Stimulated activated memory B cell treated with anti-CD40 and anti-IgM and Interleukin-4, amounts not matched to agents 10 μg/mL and 1 μg/mL and 100 μg/mL, for 72 hours (primary cell): ENCODE measurements around the gene OXSR1.
"Not testable (repeated sequence)": the region's sequence is repeated elsewhere in the genome, so short reads cannot be mapped to it uniquely, and the experiment has no call there.

Source experiments
- ATAC-seq: fragments of 150-1000 bp; cut with Tn5 transposase; 2 replicates; pipeline ENCODE4 v1.10.0; 2021
- H3K27ac Mint-ChIP-seq: one replicate; pipeline ENCODE4 v1.8.0; 2022; ENCODE audit warnings: mild to moderate bottlenecking, mixed read lengths
- H3K27me3 Mint-ChIP-seq: one replicate; pipeline ENCODE4 v1.8.0; 2022; ENCODE audit warnings: mixed read lengths
- H3K36me3 Mint-ChIP-seq: one replicate; pipeline ENCODE4 v1.8.0; 2022; ENCODE audit warnings: mixed read lengths
- H3K4me1 Mint-ChIP-seq: one replicate; pipeline ENCODE4 v1.8.0; 2022; ENCODE audit warnings: mixed read lengths
- H3K4me3 Mint-ChIP-seq: one replicate; pipeline ENCODE4 v1.8.0; 2022; ENCODE audit warnings: mild to moderate bottlenecking, moderate library complexity, mixed read lengths
- H3K9me3 Mint-ChIP-seq: one replicate; pipeline ENCODE4 v1.8.0; 2022; ENCODE audit warnings: mixed read lengths

OXSR1 gene

DNA sequence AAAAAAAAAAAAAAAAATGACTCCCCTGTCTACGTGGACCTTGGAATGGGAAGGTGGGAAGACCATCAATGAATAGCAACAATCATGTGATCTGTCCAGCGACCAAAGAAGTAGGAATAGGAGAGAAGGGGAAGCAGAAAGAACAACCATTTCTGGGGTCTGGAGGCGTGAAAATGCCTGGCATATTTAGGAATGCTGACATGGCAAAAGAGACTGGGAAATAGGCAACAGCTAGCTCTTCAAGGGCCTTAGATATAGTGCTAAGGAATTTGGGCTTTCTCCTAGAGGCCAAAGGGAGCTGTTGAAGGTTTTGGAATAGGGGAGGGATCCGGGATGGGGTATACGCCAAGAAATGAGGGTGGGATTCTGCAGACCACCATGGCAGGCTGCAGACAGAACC, 106.2 kb downstream of the OXSR1 start:
- ATAC-seq, result no peak
- Mint-ChIP-seq H3K27me3 (no peaks in the 10 kb centered on the region), H3K4me3 (no peak overlapping the region), H3K36me3 (peaks cover 16% of the 10 kb centered on the region), H3K9me3 (peaks cover 2% of the 10 kb centered on the region), H3K4me1 (peaks cover 19% of the 10 kb centered on the region), H3K27ac (no peak overlapping the region)

DNA sequence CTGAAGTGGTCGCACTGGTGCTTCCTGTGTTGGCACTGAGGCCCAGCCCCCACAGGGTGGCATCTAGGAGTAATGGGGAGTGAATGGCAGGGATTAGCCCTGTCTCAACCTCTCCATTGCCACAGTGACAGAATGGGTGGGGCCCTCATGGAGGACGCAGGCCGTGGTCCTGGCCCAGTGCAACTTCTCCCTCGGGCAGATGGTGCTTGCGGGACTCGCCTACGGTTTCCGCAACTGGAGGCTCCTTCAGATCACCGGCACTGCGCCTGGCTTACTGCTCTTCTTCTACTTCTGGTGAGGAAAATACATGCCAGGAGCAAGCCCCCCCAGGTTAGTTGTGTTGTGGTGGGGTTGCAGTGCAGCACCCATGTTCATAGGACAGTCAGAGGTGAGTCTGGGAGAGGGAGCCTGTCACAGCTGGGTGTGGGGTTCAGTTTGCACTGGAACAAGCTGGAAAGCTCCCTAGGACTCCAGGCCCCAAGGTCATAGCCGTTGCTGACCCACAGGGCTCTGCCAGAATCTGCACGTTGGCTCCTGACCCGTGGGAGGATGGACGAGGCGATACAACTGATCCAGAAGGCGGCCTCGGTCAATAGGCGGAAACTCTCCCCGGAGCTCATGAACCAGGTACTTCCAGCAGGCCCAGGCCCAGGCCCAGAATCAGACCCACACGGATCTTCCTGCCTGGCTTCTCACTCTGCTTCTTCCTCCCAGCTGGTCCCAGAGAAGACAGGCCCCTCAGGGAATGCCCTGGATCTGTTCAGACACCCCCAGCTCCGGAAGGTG, 109.7 kb downstream of the OXSR1 start:
- Mint-ChIP-seq H3K4me1 (no peaks in the 10 kb centered on the region), H3K27me3 (no peaks in the 10 kb centered on the region), H3K9me3 (peaks cover 2% of the 10 kb centered on the region), H3K4me3 (no peak overlapping the region), H3K27ac (no peak overlapping the region), H3K36me3 (peaks cover 20% of the 10 kb centered on the region)
- ATAC-seq, result no peak

DNA sequence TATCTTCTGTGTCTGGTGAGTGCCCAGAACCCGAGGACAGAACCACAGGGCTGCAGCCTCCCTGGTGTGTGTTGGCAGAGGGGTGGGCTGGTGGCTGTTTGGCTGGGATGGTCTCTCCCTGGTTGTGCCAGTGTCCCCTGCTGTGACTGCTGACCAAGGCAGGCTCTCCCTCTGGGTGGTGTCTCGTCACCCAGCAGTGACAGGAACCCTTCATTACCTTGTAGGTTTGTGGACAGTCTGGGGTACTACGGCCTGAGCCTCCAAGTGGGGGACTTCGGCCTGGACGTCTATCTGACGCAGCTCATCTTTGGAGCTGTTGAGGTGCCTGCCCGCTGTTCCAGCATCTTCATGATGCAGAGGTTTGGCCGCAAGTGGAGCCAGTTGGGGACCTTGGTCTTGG, 110.3 kb downstream of the OXSR1 start:
- ATAC-seq, result no peak
- Mint-ChIP-seq H3K27ac (no peak overlapping the region), H3K4me1 (no peaks in the 10 kb centered on the region), H3K36me3 (peaks cover 18% of the 10 kb centered on the region), H3K9me3 (peaks cover 2% of the 10 kb centered on the region), H3K4me3 (no peak overlapping the region), H3K27me3 (no peaks in the 10 kb centered on the region)

DNA sequence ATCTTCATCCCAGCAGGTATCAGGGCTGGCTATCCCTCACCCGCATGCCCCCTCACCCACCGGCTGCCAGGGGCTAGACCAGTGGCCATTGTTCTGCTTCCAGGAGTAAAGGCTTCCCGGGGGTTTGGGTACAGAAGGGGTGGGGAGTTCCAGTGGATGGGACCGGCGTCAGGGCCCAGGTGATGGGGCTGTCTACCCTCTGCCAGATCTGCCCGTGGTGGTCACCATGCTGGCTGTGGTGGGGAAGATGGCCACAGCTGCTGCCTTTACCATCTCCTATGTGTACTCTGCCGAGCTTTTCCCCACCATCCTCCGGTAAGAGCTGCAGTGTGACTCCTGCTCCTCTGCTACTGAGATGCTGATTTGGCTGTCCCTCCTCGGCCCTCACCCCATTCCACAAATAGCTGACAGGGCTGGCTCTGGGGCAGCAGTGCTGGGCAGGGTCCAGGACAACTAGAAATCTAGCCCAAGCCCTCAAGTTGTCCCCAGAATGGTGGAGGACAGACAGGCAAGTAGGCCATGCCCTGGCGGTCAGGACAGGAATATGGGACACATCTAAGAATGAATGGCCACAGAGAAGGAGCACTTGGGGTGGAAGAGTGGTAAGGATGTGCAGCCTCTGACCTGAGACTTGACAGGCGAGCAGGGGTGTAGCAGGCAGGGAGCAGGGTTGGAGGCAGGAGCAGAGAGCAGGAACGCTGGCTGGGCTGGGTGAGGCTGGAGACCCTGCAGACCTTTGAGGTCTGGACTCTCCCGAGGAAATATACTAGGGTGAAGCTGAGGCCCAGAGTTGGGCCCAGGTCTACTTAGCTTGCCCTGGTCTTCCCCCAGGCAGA, 111.0 kb downstream of the OXSR1 start:
- Mint-ChIP-seq H3K4me1 (no peaks in the 10 kb centered on the region), H3K27ac (no peak overlapping the region), H3K27me3 (no peaks in the 10 kb centered on the region), H3K9me3 (peaks cover 2% of the 10 kb centered on the region), H3K4me3 (no peak overlapping the region), H3K36me3 (peaks cover 14% of the 10 kb centered on the region)
- ATAC-seq, result no peak

DNA sequence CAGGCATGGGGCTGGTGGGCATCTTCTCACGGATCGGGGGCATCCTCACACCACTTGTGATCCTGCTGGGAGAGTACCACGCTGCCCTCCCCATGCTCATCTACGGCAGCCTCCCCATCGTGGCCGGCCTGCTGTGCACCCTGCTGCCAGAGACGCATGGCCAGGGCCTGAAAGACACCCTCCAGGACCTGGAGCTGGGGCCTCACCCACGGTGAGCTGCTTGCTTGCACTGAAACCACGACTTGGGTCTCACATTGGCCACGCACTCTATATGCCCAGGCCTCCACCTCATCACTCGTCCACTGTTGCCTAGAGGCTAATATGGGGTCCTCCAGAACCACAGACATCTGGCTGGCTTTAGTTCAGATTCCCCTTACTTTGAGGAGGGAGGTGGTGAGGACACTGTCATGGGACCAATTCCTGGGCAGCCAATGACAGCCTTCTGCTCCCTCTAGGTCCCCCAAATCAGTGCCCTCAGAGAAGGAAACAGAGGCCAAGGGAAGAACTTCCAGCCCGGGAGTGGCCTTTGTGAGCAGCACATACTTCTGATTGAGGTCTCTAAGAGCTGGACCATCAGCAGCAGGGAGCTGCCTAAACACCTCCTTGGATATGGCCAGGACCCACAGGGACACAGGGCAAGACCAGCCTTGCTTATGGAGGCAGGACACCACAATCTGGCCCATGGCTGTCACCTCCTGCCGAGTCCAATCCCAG, 111.7 kb downstream of the OXSR1 start:
- Mint-ChIP-seq H3K36me3 (peaks cover 14% of the 10 kb centered on the region), H3K9me3 (peaks cover 2% of the 10 kb centered on the region), H3K4me1 (no peaks in the 10 kb centered on the region), H3K27ac (no peak overlapping the region), H3K4me3 (no peak overlapping the region), H3K27me3 (no peaks in the 10 kb centered on the region)
- ATAC-seq, result no peak

DNA sequence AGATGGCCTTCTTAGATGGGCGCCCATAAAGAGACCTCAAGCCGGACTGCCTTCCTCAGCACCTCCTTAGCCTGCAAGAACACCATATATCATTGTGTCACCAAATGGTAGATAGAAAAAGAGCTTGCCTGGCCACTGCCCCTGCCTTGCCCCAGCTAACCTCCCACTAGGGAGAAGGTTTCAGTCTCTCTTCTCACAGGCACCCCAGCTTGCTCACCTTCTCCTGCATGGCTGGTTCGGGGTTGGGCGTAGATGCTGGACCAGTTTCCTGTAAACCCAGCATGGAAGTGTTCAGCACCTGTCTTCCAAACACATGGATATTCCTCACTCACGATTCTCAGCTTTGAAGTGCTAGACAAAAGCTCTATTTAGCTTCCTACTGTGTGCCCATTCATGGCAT, 113.5 kb downstream of the OXSR1 start:
- no peaks in the 10 kb centered on the region for H3K27me3 Mint-ChIP-seq
- H3K4me1 Mint-ChIP-seq, result no peaks in the 10 kb centered on the region
- ATAC-seq, result no peak
- H3K36me3 Mint-ChIP-seq, result peaks cover 14% of the 10 kb centered on the region
- no peaks in the 10 kb centered on the region for H3K9me3 Mint-ChIP-seq
- no peak overlapping the region for H3K4me3 Mint-ChIP-seq
- no peak overlapping the region for H3K27ac Mint-ChIP-seq

DNA sequence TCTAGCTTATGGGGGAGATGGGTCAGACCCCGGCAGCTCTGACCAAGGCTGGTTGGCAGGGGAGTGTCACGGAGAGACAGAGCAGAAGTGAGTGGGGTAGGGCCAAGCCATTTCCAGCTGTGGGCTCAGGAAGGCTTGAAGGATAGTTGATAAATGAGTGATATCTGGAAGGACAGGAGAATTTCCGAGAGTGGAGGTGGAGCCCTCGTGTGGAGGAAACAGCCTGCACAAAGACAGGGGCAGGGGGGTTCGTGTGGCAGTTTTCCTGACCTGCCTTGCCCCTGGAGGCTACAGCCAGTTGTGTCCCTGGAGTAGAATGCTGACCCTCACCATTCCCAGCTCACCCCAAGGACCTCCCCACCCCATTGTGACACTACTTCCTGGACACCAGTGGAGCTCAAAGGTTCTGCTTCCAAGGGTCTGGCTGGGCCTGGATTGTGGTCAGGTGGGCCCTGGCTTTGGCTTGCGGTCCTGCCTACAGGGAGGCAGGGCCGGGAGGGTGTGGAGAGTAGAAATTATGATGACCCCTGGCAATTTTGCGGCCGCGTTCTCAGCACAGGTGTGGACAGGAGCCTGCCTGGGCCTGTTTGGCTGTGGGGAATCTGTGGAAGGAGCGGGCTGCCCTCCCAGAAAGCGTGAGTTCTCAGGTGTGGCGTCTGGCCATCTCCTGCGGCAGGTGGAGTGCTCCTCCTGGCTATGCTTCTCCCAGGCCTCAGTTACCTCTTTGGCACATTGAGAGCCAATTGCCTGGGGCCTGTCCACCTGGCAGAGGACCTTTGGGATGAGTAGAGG, 116.8 kb downstream of the OXSR1 start, which contains the start of gene SLC22A14:
Gene SLC22A14, plus strand, starts transcription at position 400 of the 792 bp plus-strand sequence. CDS start 23,733 bp downstream, outside the sequence.
- Mint-ChIP-seq H3K27me3 (no peaks in the 10 kb centered on the region), H3K4me3 (no peak within 1 kb of the TSS), H3K4me1 (no peaks in the 10 kb centered on the region), H3K9me3 (no peaks in the 10 kb centered on the region), H3K27ac (no peak within 1 kb of the TSS), H3K36me3 (peaks cover 5% of the 10 kb centered on the region)
- no peak for ATAC-seq

DNA sequence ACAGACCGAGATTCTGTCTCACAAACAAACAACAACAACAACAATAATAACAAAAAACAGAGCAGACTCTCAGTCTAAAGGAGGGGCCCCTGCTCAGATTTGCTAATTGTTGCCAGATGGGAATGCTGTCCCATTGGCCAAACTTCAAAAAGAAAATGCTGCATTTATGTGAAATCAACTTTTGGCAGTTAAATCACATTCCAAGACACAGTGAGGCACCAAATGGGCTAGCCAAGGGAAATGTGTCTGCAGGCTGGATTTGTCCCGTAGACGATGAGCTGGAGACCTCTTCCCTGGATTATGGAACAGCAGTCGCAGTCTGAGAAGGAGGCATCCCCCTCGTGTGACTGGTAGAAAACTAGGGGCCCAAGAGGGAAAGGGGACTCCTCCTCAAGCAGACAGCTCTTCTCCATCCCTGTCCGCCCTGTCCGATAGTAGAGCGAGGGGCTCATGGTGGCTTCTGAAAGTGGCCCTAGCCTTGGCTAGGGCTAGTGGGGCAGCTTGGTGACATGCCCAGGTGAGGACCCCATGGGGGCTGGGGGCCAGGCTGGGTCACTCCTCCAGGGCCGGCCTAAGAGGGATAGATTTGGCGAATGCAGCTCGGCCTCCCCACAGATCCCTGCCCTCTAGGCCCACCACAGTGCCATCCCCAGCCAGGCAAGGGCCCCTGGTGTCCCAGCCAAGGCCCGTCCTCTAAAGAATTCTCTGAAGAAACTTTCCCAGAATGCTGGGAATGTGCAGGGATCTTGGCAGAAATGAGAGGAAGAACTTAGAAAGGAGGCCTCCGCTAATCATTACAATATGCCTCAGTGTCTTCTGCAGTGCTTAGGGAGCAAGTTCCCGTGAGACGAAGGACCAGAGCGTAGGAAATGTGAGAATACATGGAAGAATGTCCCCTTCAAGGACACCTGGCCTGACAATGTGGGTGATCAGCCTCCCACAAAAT, 118.7 kb downstream of the OXSR1 start:
- Mint-ChIP-seq H3K4me3 (no peak overlapping the region), H3K27me3 (no peaks in the 10 kb centered on the region), H3K9me3 (no peaks in the 10 kb centered on the region), H3K4me1 (no peaks in the 10 kb centered on the region), H3K36me3 (no peaks in the 10 kb centered on the region), H3K27ac (no peak overlapping the region)
- no peak for ATAC-seq

DNA sequence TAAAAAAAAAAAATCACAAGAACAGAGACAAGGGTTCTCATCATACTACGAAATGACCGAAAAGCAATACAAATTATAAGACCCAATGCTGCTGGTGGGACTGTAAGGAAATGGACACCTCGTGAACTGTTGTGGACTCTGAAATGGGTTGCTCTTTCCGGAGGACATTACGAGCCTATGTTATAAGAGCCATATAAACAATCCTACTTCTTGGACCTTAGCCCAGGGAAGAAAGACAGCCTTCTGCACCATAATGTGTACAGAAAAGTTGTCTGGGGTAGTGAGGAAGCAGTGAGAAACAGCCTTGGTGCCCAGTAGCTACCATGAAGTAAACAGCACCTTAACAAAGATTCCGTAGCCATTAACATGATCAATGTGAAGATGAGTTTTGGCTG, 119.4 kb downstream of the OXSR1 start:
- no peaks in the 10 kb centered on the region for H3K4me1 Mint-ChIP-seq
- H3K27ac Mint-ChIP-seq, result no peak overlapping the region
- H3K36me3 Mint-ChIP-seq, result no peaks in the 10 kb centered on the region
- no peaks in the 10 kb centered on the region for H3K9me3 Mint-ChIP-seq
- H3K27me3 Mint-ChIP-seq, result no peaks in the 10 kb centered on the region
- no peak for ATAC-seq
- H3K4me3 Mint-ChIP-seq, result no peak overlapping the region

DNA sequence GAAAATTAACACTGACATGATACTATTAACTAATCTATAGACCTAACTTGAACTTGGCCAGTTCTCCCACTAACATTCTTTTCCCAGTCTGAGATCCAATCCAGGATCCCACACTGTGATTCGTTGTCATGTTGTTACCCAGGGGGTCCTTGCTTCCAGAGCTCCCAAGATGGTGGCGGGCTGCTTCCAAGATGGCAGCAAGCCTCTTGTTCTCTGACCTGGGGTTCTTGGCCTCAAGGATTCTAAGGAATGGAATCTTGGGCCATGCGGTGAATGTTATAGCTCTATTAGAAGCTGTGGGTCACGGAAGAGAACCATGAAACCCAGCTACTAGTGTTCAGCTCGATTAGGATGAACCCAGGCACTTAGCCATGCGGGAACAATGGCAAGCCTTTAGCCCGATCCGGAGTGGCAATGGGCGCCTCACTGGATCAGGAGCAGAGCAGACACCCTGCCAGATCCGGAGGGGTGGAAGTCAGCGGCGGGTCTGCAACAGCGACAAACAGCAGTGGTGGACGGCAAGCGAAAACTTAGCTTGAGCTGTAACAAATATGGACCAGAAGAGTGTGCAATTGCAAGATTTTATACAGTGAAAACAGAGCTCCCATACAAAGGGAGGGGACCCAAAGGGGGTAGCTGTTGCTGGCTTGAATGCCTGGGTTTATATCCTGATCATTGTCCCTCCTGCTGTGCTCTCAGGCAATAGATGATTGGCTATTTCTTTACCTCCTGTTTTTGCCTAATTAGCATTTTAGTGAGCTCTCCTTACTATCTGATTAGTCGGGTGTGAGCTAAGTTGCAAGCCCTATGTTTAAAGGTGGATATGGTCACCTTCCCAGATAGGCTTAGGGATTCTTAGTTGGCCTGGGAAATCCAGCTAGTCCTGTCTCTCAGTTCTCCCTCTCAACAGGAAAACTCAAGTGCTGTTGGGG, 124.2 kb downstream of the OXSR1 start:
- not testable (repeated sequence) for H3K36me3 Mint-ChIP-seq, H3K9me3 Mint-ChIP-seq, H3K27me3 Mint-ChIP-seq, H3K4me1 Mint-ChIP-seq, H3K27ac Mint-ChIP-seq, H3K4me3 Mint-ChIP-seq, ATAC-seq

DNA sequence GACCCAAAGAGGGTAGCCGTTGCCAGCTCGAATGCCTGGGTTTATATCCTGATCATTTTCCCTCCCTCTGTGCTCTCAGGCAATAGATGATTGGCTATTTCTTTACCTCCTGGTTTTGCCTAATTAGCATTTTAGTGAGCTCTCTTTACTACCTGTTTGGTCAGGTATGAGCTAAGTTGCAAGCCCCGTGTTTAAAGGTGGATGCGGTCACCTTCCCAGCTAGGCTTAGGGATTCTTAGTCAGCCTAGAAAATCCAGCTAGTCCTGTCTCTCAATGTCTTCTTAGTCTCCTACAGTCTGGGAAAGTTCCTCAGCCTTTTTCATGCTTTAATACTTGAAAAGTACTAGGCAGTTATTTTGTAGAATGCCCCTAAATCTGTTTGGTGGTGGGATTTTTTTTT, 131.7 kb downstream of the OXSR1 start:
- H3K36me3 Mint-ChIP-seq, H3K27ac Mint-ChIP-seq, H3K4me3 Mint-ChIP-seq, H3K4me1 Mint-ChIP-seq, ATAC-seq, H3K9me3 Mint-ChIP-seq: not testable (repeated sequence)
- peaks cover 20% of the 10 kb centered on the region for H3K27me3 Mint-ChIP-seq

DNA sequence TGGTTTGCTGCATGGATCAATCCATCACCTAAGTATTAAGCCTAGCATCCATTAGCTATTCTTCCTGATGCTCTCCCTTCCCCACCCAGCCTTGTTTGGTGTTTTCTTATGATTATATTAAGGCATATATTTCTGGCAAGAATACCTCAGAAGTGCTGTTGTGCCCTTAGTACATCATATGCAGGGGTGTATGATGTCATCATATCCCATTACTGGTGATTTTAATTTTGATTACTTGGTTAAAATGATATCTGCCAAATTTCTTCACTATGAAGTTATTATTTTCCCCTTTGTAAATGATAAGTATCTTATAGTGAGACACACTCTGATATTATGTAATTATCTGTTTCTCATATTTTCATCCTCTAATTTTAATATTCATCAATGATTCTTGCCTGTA, 132.2 kb downstream of the OXSR1 start:
- Mint-ChIP-seq H3K27ac (no peak overlapping the region), H3K4me3 (no peak overlapping the region), H3K27me3 (peaks cover 20% of the 10 kb centered on the region)

More for the DNA sequence above, 132.2 kb downstream of the OXSR1 start:
- Mint-ChIP-seq H3K4me1 (no peaks in the 10 kb centered on the region), H3K36me3 (no peaks in the 10 kb centered on the region), H3K9me3 (no peaks in the 10 kb centered on the region)
- ATAC-seq, result no peak
